ENCODE measurements around the gene OTOG. TPM values are rescaled to one million over a fixed set of nuclear protein-coding genes. Genes with fewer than 3 reads are reported as not detected.

Gene OTOG
- total and polyA plus RNA-seq, 2 of the 8 experiments (the other 6 are each of a cell fraction or from before 2014, with no cell fraction given) = 0.41 to 1.5 TPM

DNA sequence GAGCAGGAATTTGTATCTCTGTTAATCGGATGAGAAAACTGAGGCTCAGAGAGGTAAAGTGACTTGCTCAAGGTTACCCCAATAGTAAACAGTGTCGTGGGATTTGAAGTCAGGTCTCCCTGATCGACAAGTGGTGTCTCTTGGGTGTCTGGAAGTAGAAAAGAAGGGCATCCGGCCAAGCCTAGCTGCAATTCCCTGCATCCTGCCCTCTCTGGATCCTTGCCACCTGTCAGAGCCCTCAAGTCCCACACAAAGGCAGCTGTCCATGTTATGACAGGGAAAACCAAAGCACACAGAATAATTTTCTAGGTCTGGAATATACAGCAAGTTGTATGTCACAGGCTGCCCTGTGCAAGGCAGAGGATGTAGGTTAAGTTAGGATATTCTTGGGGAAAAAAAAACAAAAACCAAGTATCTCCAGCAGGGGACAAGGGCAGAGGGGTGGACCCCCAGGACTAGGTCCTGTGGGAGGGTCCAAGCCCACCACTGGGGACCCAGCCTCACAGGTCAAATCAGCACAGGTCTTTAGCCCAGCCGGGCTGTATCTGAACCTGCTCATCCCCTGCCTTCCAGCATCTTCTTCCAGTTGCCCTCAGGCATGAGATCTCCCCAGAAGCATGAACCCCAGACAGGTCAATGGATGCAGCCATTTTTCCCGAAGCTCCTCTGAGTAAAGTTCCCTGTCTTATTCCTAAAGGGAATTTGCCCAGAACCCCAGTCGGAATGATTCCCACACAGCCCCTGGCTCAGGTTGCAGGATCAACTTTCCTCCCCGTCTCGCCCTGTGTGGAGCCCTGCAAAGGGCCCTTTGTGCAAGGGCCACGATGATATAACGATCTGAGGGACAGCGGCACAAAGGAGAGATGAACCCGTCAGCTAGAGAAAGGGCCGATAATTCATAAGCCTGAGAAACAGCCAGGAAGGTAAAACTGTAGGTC is 17.9 kb upstream of the OTOG start:
- no peak overlapping the region for H2BK15ac ChIP-seq (ENCODE audit: low read length)
- ChIA-PET POLR2A (ENCODE audit: partially characterized antibody) (interaction anchor here (1.0 kb wide), 1 partner anchor 12 kb away, joined by 3 read pairs; no protein-coding TSS in a partner anchor), CTCF (ENCODE audit: partially characterized antibody) (interaction anchor here (0.6 to 44.8 kb wide), 30 partner anchors 9 to 503 kb away, joined by 3 to 1414 read pairs (median 6); partner anchors contain the start of genes ABCC8, KCNJ11 and OTOG)
- no peak overlapping the region for H2BK20ac ChIP-seq (ENCODE audit: low read length)
- no peaks in the 10 kb centered on the region for H3K79me1 ChIP-seq (ENCODE audit: low read depth, low read length)
- 88% methylated on average over 14 of the region's 14 CpGs; no CpG with 5 or more reads in 1 of the 2 experiments for WGBS, 2 experiments (ENCODE audit: extremely low coverage in 1 of 2, insufficient coverage in 1 of 2, insufficient read length in 1 of 2, insufficient replicate concordance in 2 of 2, low coverage in 1 of 2, low lambda C conversion rate in 2 of 2, missing lambda C conversion rate in 1 of 2)
- no peak overlapping the region for H2BK5ac ChIP-seq (ENCODE audit: low read depth, low read length)
- no peak overlapping the region for H3K14ac ChIP-seq (ENCODE audit: insufficient read length)
- H2BK12ac ChIP-seq (ENCODE audit: low read depth, low read length) = no peak overlapping the region
- H3K27me3 ChIP-seq (replicated peaks in 1 of 4; ENCODE audit: control insufficient read depth in 3 of 4, extremely low read depth in 1 of 4, insufficient read depth in 3 of 4, low read length in 3 of 4) = no peaks in the 10 kb centered on the region; a peak in 1 of 7 replicates
- no peak overlapping the region for H3K18ac ChIP-seq (ENCODE audit: extremely low read depth, low read length)
- H3K4me3 ChIP-seq (ENCODE audit: extremely low read depth in 1 of 4, insufficient read depth in 2 of 4, low read depth in 3 of 4, low read length in 4 of 4) = no peak overlapping the region
- H3K79me2 ChIP-seq (ENCODE audit: control insufficient read depth in 1 of 2, insufficient read depth in 2 of 2, low read length in 2 of 2) = no peaks in the 10 kb centered on the region
- H4K5ac ChIP-seq (ENCODE audit: insufficient read length, low read depth, low read length) = no peak overlapping the region
- H3K4ac ChIP-seq (replicated peaks; ENCODE audit: insufficient read length, low read depth, low read length) = no peak overlapping the region
- no peak overlapping the region for H3K4me2 ChIP-seq (ENCODE audit: insufficient read depth in 1 of 2, low read depth in 2 of 2, low read length in 2 of 2)
- no peak overlapping the region for H3K27ac ChIP-seq (ENCODE audit: low read depth, low read length)
- H2AK5ac ChIP-seq (ENCODE audit: low read depth, low read length) = no peak overlapping the region
- no peak overlapping the region for H2BK120ac ChIP-seq (replicated peaks; ENCODE audit: low read depth, low read length)
- no peaks in the 10 kb centered on the region for H3K9me3 ChIP-seq (ENCODE audit: insufficient read depth in 2 of 2, low read depth in 1 of 2, low read length in 1 of 2)
- DNase-seq (ENCODE audit: low read depth in 1 of 2, low spot score in 2 of 2) = no peak
- H3K36me3 ChIP-seq (ENCODE audit: control insufficient read depth in 2 of 4, insufficient read depth in 4 of 4, low read length in 3 of 4) = no peaks in the 10 kb centered on the region
- no peak overlapping the region for H2AFZ ChIP-seq (ENCODE audit: low read length)
- H3K9ac ChIP-seq (replicated peaks in 1 of 4; ENCODE audit: extremely low read depth in 1 of 4, low read depth in 3 of 4, low read length in 3 of 4) = no peak overlapping the region
- H4K20me1 ChIP-seq (replicated peaks in 1 of 2; ENCODE audit: control insufficient read depth in 1 of 2, insufficient read depth in 2 of 2, low read length in 2 of 2) = peaks cover 0 to 2% of the 10 kb centered on the region in 2 experiments
- H3K56ac ChIP-seq (replicated peaks; ENCODE audit: insufficient read length, low read depth, low read length) = no peak overlapping the region
- peaks cover 0 to 6% (median 0%) of the 10 kb centered on the region in 4 experiments; a peak in 3 of 7 replicates for H3K4me1 ChIP-seq (replicated peaks in 1 of 4; ENCODE audit: control insufficient read depth in 3 of 4, insufficient read depth in 4 of 4, low read length in 3 of 4)
- FAIRE-seq = no peak
- no peaks in the 10 kb centered on the region for H3K23me2 ChIP-seq (ENCODE audit: low read depth, low read length)
- H4K8ac ChIP-seq (ENCODE audit: extremely low read depth, insufficient read depth, low read length) = no peak overlapping the region
- H4K91ac ChIP-seq (replicated peaks; ENCODE audit: insufficient read length, low read length) = no peak overlapping the region
- no peak overlapping the region for H3K23ac ChIP-seq (ENCODE audit: insufficient read length)
- no peak for TF ChIP-seq TEAD4 (IDR thresholded peaks at IDR 0.05; ENCODE audit: low read depth, low read length)
- TF ChIP-seq NRF1 (IDR thresholded peaks at IDR 0.05; ENCODE audit: low read depth, low read length) = no peak
- TF ChIP-seq CHD2 (IDR thresholded peaks at IDR 0.05; ENCODE audit: low read length) = no peak
- no peak for TF ChIP-seq SIRT6 (IDR thresholded peaks at IDR 0.05; ENCODE audit: low read length)
- no peak for TF ChIP-seq KDM4A (IDR thresholded peaks at IDR 0.05; ENCODE audit: low read depth, low read length, severe bottlenecking)
- no peak for TF ChIP-seq CHD1 (IDR thresholded peaks at IDR 0.05; ENCODE audit: low read depth, low read length)
- no peak for TF ChIP-seq CBX8 (IDR thresholded peaks at IDR 0.05; ENCODE audit: borderline replicate concordance, low read depth, low read length)
- TF ChIP-seq RNF2 (IDR thresholded peaks at IDR 0.05; ENCODE audit: borderline replicate concordance, low read depth, low read length, missing control alignments, poor library complexity, severe bottlenecking) = no peak
- no peak for TF ChIP-seq SRF (IDR thresholded peaks at IDR 0.05; ENCODE audit: low read depth, low read length)
- TF ChIP-seq HDAC6 (IDR thresholded peaks at IDR 0.05; ENCODE audit: low read depth, low read length) = no peak
- no peak for TF ChIP-seq MAFK (IDR thresholded peaks at IDR 0.05; ENCODE audit: low read depth, low read length)
- no peak for TF ChIP-seq KDM5A (IDR thresholded peaks at IDR 0.05; ENCODE audit: low read length)
